ENCODE results near the gene ATAD3B. TPM values are rescaled to one million over a fixed set of nuclear protein-coding genes. Genes with fewer than 3 reads are reported as not detected.
"Not testable (repeated sequence)": the region's sequence is repeated elsewhere in the genome, so short reads cannot be mapped to it uniquely, and the experiment has no call there.

The ATAD3B gene
- total RNA-seq, 2 donors from 2014 or later, result 2.7 to 5.7 TPM

DNA sequence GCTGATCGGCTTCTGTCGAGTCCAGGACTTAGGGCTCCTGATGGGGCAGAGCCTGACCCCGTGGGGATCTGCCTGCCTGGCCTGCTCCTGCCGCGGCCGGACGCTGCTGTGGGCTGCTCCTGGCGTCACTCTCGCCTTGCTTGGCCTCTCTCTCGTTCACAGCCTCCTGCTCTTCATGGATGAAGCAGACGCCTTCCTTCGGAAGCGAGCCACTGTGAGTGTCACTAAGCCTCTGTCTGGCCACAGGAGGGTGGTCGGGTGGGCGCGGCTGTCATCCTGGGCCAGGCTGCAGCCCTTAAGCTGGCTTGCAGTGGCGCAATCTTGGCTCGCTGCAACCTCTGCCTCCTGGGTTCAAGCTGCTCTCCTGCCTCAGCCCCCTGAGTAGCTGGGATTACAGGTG, 16.1 kb downstream of the ATAD3B start:
- no peak for DNase-seq (ENCODE audit: low spot score)
- Histone ChIP-seq H3K9me3 (peaks cover 0 to 5% of the 10 kb centered on the region in 2 donors), H3K4me1 (no peaks in the 10 kb centered on the region), H3K36me3 (peaks cover 76% of the 10 kb centered on the region), H3K4me3 (no peak overlapping the region), H3K27ac (no peak overlapping the region), H3K27me3 (no peaks in the 10 kb centered on the region)
- TF ChIP-seq, protein P1, sequence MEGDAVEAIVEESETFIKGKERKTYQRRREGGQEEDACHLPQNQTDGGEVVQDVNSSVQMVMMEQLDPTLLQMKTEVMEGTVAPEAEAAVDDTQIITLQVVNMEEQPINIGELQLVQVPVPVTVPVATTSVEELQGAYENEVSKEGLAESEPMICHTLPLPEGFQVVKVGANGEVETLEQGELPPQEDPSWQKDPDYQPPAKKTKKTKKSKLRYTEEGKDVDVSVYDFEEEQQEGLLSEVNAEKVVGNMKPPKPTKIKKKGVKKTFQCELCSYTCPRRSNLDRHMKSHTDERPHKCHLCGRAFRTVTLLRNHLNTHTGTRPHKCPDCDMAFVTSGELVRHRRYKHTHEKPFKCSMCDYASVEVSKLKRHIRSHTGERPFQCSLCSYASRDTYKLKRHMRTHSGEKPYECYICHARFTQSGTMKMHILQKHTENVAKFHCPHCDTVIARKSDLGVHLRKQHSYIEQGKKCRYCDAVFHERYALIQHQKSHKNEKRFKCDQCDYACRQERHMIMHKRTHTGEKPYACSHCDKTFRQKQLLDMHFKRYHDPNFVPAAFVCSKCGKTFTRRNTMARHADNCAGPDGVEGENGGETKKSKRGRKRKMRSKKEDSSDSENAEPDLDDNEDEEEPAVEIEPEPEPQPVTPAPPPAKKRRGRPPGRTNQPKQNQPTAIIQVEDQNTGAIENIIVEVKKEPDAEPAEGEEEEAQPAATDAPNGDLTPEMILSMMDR (IDR thresholded peaks at IDR 0.05), result no peak

DNA sequence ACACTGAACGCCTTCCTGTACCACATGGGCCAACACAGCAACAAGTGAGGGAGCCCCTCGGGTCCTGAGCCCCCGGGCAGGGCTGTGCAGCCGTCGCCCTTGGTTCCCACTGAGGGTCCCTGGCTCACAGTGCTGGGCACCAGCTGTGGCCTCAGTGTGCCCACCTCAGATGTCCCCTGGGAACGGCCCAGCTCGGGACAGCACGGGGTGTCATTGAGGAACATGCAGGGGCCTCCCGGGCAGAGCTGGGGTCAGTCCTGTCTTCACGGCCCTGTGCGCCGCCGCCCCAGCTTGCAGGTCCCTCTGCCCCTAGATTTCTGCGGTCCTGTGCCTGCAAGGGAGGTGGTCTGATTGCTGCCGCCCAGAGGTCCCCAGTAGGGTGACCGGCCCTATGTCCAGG, 17.7 kb downstream of the ATAD3B start:
- TF ChIP-seq, protein P1 (IDR thresholded peaks at IDR 0.05), result no peak
- DNase-seq (ENCODE audit: low spot score), result no peak
- H3K27ac ChIP-seq, result no peak overlapping the region

DNA sequence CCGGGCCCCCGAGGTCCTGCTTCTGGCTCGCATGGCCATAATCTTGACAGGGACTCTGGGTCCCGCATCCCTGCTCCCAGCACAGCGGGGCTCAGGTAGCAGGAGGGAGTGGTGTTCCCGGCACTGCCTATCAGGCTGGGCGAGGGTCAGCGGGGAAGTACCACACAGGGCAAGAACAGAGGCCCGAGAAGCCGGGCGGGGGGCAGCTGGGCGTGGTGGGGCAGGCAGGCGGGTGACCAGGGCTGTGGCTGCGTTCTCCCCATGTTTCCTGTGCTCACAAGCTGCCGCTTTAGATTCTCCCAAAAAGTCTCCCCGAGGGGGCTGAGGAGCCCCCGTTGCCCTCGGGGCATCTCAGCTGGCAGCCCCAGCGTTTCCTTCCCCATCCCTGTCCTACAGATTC, 18.3 kb downstream of the ATAD3B start:
- Histone ChIP-seq H3K4me1 (no peaks in the 10 kb centered on the region), H3K36me3 (peaks cover 69% of the 10 kb centered on the region), H3K27ac (no peak overlapping the region), H3K9me3 (peaks cover 0 to 13% of the 10 kb centered on the region in 2 donors), H3K27me3 (no peaks in the 10 kb centered on the region), H3K4me3 (no peak overlapping the region)
- TF ChIP-seq, protein P1 (IDR thresholded peaks at IDR 0.05), result no peak
- no peak for DNase-seq (ENCODE audit: low spot score)

More for the DNA sequence above, 17.7 kb downstream of the ATAD3B start:
- H3K36me3 ChIP-seq, result peaks cover 70% of the 10 kb centered on the region
- no peak overlapping the region for H3K4me3 ChIP-seq
- no peaks in the 10 kb centered on the region for H3K4me1 ChIP-seq
- no peaks in the 10 kb centered on the region for H3K27me3 ChIP-seq
- H3K9me3 ChIP-seq, result peaks cover 0 to 13% of the 10 kb centered on the region in 2 donors

DNA sequence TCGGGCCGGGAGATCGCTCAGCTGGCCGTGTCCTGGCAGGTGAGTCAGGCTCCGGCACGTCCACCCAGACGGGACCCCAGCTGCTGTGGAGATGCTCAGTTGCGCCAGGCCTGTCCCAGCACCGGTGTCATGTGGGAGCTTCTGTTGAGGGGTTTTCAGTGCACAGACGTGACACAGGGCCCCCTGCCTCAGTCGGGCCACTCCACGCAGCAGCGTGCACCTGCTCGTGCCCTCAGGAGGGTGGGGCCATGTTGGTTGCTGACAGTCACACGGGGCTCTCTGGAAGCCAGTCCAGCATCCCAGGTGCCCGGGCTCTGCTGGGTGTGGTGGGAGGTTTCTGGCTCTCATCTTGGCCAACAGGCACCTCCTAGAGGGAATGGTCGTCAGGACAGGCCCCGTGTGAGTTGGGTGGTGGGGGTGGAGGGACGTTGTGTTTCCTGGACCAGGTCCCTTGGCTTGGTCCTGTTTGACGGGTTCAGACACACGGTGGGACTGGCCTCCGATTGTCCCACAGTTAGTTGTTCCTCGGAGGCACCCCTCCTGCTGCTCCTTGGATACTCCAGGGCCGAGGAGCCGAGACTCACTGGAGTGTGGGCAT, 19.2 kb downstream of the ATAD3B start:
- DNase-seq (ENCODE audit: low spot score), result no peak
- H3K4me1 ChIP-seq, result no peaks in the 10 kb centered on the region
- TF ChIP-seq, protein P1 (IDR thresholded peaks at IDR 0.05), result no peak
- no peaks in the 10 kb centered on the region for H3K27me3 ChIP-seq
- H3K4me3 ChIP-seq, result no peak overlapping the region
- H3K9me3 ChIP-seq, result peaks cover 0 to 13% of the 10 kb centered on the region in 2 donors
- H3K36me3 ChIP-seq, result peaks cover 71% of the 10 kb centered on the region
- H3K27ac ChIP-seq, result no peak overlapping the region

DNA sequence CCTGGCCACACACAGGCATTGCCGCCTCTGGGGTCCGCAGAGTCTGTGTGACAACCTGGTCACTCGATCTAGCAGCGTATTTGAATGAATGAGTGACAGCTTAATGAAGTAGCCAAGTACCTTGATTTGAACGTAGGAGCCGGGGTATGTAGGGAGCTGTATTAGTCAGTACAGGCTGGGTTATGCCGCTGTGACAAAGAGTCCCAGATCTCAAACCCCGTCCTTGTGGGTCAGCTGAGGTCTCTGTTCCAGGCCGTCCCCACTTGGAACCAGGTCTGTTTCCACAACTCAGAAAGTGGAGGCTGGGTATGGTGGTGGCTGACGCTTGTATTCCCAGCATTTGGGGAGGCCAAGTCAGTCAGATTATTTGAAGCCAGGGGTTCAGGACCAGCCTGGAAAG, 20.0 kb downstream of the ATAD3B start:
- no peak overlapping the region for H3K4me3 ChIP-seq
- H3K9me3 ChIP-seq, result peaks cover 0 to 13% of the 10 kb centered on the region in 2 donors
- no peaks in the 10 kb centered on the region for H3K27me3 ChIP-seq
- H3K4me1 ChIP-seq, result no peaks in the 10 kb centered on the region
- H3K27ac ChIP-seq, result no peak overlapping the region
- peaks cover 72% of the 10 kb centered on the region for H3K36me3 ChIP-seq
- no peak for DNase-seq (ENCODE audit: low spot score)
- TF ChIP-seq, protein P1 (IDR thresholded peaks at IDR 0.05), result no peak

DNA sequence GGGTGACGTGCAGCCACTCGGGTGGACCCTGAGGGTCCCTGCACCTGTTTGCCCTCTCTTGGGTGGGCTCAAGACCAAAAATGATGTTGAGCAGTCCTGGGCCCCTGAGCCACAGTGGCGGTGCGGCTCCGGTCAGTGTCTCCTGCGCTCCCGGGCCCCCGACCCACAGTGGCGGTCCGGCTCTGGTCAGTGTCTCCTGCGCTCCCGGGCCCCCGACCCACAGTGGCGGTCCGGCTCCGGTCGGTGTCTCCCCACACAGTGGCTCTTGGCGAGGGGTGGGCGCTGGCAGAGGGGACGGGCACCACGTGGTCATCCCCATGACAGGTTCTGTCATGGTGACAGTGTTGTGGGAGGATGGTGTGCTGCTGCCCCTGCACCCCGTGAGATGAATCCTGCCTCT, 22.7 kb downstream of the ATAD3B start:
- peaks cover 54% of the 10 kb centered on the region for H3K36me3 ChIP-seq
- not testable (repeated sequence) for H3K27ac ChIP-seq; H3K27me3 ChIP-seq; DNase-seq (ENCODE audit: low spot score); H3K4me3 ChIP-seq; H3K4me1 ChIP-seq
- H3K9me3 ChIP-seq, result peaks cover 0 to 13% of the 10 kb centered on the region in 2 donors

DNA sequence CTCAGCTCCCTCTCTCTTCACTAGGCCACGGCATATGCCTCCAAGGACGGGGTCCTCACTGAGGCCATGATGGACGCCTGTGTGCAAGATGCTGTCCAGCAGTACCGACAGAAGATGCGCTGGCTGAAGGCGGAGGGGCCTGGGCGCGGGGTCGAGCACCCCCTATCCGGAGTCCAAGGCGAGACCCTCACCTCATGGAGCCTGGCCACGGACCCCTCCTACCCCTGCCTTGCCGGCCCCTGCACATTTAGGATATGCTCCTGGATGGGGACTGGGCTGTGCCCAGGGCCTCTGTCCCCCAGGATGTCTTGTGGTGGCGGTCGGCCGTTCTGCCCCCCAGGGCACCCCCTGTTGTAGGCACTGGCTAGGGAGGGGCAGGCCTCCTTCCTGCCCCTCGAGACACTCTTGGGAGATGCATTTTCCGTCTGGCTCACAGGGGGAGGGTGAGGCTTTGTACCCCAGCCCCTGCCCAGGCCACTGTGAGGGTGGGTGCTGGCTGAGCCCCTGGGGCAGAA, 24.0 kb downstream of the ATAD3B start:
- H3K4me3 ChIP-seq; H3K27me3 ChIP-seq; H3K27ac ChIP-seq; DNase-seq (ENCODE audit: low spot score); H3K4me1 ChIP-seq: not testable (repeated sequence)
- H3K9me3 ChIP-seq, result peaks cover 0 to 13% of the 10 kb centered on the region in 2 donors
- peaks cover 42% of the 10 kb centered on the region for H3K36me3 ChIP-seq

All from right atrium auricular region (tissue), 2 donors.